NCI-H2171 treated with DMSO at 0.1 percent for 48 hours (cell line): ENCODE data around the gene IFI30.
"Not testable (repeated sequence)": the region's sequence is repeated elsewhere in the genome, so short reads cannot be mapped to it uniquely, and the experiment has no call there.

Experiments
- DNase-seq: peaks from one replicate; lab custom pipeline; 2025; lab: John Stamatoyannopoulos, UW

IFI30 gene

DNA sequence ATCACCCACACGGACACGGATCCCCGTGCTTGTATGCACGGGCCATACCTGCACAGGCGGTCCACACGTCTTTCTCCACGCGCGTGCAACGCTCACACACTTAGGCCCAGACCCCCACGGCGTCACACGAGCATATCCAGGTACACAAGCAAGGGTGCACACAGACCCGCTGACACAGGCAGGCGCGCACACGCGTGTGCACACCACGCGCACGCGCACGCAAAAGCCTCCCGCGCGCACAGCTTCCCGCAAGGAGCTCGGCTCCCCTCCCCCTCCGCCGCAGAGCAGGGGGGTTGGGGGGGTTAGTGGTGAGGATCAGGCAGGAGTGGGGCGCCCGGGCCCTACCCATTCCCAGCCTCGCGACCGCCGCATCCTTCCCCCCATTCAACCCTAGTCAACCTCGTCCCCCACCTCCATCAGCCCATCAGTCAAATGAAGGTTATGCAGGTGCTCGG is 29.8 kb downstream of the IFI30 start:
- DNase-seq, result no peak

DNA sequence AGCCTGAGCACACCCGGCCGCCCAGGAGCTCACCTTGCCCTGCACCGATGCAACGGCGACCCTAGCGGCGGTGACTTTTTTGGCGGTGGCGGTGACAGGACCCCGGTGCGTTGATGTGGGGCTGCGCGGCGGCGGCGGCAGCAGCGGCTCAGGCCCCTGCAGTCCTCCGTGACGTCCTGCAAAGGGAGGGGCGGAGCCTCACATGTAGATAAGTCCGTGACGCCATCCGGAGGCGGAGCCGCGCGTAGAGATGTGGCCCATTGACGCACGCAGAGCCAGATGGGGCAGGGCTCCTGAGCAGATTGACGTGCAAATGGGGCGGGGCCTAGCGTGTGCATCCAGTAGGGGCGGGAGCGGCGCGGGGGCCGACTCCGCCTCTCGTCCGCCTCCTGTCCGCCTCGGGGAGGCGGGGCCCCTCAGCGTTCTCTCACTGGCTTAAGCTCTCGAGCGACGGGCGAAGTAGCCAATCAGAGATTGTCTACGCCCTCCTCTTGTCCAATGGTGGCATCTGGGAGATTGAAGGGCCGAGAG is 30.3 kb downstream of the IFI30 start, which contains the start of gene RAB3A:
TSS of gene RAB3A (minus strand) at position 180 of the 531 bp plus-strand sequence. CDS start 1,302 bp downstream, outside the sequence.
- peak; percentile 100 for DNase-seq

DNA sequence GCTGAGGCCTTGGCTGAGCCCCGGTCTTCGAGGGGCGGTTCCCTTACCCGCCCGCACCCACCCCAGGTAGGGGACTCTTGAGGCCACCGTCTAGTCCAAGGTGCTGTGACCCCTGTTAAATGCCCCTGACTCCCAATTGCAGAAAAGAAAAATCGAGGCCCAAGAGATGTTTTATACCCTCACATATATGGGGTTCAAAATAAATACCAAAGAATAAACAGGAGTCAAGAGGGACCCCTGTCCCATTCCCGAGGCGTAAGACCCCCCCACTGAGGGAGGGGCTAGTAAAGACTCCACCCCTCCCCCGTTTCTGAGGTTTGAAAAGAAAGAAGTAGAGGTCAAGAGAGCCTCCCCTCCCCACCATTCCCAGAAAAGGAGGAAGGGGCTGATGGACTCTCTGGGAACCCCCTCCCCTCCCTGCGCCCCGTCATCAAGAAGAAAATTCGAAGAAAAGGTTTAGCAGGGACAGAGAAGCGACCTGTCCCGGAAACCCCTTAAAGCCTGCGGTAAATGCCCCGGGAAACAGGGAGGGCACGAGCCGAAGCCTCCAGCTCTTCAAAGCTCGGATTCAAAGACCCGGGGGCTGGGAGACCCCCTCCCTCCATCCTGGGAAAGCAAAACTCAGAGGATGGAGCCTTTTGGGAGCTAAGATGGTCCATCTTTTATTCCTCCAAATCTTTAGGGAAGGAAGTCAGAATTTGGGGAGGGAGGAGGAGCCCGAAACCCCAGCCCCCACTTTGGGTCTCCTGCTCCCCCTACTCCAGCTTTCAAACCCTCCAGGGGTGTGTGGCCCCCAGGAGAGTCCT is 31.0 kb downstream of the IFI30 start:
- no peak for DNase-seq

DNA sequence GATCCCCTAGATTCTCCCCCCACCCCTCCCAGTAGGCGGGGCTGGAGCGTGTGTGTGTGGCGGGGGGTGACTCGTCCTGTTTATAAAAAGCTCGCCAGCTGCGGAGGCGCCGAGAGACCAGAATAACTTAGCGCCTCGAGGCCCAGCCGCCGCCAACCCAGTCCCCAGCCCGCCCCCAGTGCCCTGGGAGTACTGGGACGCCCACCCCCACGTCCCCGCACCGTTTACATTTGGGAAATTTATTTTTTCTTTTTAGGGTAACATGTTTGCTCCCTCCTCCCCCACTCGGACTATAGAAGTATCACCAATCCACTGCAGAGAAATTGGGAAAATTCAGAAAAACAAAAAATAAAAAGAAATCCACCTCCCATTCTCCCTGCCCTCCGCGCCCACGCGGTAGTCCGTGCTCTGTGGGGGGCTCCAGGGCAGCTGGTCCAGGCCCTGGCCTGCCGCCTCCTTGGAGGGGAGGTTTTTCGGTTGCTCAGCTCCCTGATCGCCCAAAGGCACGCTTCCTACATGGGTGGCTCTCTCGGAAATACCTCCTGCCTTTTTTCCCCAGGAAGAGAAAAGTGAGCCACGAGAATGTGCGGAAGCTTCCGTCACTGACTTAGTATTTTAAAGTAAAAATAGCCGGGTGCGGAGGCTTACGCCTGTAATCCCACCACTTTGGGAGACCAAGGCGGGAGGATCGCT is 31.7 kb downstream of the IFI30 start:
- peak; percentile 56 for DNase-seq

DNA sequence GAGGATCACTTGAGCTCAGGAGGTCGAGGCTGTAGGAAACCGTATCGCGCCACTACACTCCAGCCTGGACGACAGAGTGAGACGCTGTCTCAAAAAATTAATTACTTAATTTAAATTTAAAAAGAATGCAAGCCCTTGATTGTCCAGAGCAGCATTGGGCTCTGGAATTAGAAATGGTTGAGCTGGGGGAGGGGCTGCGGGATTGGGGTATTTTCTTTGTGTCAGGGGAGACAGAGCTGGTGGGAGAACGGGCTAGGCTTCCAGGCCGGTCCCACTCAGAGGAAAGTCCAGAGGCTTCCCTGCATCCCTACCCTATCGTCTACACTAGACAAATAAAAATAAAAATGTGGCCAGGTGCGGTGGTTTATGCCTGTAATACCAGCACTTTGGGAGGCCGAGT is 32.4 kb downstream of the IFI30 start:
- DNase-seq, result no peak

DNA sequence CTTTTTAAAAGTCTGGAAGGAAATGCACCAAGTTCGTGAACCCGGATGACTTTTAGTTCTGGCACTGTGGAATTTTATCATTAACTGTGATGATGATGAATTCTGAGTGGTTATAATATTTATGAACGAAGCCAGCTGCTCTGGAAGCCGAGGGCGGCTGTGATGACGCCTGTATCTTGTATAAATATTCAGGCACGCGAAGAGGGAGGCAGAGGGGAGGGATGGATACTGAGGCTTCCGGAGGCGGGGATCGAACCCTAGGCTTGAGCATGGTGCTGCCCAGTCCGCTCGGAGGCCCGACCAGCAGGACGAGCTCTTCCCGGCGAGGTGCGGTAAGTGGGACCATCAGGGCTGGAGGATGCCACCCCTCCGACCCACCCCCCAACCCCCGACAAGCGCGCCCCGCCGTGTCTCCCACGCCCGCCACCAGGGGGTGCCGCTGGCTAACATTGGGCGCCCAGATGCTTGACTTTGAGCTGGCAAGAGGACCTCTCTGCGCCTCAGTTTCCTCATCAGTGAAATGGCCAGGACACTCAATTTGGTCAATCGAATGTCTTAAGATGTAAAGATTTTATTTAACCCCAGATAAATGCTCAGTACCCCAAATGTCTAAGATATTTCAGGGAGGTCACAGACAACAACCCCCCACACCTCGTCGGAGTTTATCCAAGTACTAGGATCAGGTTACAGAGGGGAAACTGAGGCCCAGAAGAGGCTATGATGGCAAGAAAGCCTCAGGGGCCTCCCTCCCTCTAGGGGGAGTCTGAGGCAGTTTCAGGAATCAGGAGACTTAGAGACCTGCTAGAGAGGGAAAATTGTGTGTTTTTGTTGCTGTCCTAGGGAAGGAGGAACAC is 34.7 kb downstream of the IFI30 start:
- peak; percentile 7 for DNase-seq

DNA sequence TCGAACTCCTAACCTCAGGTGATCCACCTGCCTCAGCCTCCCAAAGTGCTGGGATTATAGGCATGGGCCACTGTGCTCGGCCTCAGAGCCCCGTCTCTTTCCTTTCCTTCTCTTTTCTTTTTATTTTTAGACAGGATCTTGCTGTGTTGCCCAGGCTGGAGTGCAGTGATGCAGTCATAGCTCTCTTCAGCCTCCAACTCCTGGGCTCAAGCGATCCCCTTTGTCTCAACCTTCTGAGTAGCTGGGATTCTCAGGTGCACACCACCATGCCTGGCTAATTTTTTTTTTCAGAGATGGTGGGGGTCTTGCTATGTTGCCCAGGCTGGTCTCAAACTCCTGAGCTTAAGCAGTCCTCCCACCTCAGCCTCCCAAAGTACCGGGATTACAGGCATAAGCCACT is 36.3 kb downstream of the IFI30 start:
- not testable (repeated sequence) for DNase-seq

DNA sequence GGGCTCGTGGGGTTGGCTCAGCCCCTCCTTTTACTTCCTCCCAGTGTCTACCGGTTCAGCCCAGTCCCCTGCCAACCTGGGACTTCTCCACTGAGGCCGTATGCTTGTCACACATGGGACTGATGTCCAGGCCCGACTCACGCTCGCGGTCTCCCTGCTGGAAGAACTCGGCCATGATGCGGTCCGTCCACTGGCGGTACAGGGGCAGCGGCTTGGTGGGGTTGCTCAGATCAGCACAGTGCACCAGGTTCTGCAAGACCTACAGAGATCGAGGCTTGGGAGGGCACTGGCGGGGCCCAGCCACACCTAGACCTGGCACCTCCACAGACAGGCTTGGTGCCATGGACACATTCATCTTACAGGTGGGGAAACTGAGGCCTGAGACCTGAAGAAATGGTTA is 38.1 kb downstream of the IFI30 start:
- no peak for DNase-seq

DNA sequence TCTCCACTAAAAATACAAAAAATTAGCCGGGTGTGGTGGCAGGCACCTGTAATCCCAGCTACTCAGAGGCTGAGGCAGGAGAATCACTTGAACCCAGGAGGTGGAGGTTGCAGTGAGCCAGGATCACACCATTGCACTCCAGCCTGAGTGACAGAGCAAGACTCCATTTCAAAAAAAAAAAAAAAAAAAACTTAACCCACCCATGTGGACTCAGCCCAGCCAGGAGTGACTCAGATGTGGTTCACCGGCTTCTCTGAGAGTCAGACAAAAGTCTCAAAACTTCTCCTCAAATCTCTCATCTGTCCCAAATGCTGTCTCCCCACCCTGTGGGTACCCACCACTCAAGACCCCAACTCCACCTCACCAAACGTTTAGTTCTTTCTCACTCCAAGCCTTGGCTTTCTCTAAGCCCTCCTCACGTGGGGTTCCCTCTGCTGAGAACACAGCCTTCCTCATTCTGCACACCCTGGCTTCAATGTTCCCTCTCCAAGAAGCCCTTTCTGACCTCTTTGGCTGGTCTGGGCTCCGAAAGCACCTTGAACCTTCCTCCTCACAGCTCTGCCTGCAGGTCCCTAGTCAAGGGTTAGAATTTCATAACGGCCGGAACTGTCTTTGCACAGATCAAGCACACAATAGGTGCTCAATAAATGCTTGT is 41.3 kb downstream of the IFI30 start:
- DNase-seq, result no peak

DNA sequence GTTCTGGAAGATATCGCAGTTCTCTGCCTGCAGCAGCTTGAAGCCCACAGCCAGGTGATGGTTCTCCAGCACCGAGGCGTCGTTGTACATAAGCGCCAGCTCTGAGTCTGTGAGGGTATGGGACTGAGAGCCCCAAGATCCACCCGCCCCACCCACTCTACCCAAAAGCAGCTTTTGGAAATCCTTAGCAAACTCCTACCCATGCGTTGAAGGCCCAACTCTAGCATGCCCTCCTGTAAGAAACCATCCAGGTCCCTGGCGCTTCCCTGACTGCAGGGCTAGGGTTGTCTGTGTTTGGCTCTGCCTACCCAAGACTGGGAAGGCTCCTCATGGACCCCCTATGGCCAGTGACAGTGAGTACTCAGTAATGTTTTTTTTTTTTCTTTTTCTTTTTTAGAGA is 43.2 kb downstream of the IFI30 start:
- no peak for DNase-seq

DNA sequence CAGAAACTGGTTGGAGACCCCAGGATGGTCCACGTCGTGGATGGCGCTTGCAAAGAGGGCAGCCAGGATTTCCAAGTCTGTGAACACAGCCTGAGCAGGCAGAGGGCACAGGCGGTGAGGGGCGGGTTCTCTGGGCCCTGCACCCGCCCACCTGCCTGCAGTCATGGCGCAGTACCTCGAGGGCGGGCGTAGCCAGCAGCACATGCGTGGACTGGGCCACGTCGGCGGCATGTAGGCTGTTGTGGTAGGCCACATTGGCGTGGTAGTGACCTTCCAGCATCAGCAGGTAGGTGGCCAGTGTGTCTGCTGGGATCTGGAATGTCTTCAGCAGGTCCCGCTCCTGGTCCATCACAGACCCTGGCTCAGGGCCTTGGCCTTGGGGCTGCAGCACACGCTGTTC is 44.5 kb downstream of the IFI30 start:
- no peak for DNase-seq

DNA sequence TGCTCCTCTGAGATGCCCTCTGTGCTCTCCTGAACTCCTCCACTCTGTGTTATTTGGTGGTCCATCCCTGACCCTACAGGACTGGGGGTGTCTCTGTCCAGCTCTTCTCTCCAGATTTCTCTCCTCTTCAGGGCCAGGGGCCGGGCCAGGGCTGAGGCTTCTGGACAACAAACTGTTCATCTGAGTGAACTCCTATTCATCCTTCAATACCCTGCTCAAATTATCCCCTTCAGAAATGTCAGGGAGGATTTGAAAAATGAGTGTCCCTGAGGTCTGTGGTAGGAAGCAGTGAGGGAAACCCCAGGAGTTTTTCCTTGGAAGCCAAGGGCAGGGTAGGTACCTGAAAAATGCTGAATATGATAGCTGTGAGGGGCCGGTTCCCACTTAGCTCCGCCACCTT is 45.0 kb downstream of the IFI30 start:
- DNase-seq, result no peak

DNA sequence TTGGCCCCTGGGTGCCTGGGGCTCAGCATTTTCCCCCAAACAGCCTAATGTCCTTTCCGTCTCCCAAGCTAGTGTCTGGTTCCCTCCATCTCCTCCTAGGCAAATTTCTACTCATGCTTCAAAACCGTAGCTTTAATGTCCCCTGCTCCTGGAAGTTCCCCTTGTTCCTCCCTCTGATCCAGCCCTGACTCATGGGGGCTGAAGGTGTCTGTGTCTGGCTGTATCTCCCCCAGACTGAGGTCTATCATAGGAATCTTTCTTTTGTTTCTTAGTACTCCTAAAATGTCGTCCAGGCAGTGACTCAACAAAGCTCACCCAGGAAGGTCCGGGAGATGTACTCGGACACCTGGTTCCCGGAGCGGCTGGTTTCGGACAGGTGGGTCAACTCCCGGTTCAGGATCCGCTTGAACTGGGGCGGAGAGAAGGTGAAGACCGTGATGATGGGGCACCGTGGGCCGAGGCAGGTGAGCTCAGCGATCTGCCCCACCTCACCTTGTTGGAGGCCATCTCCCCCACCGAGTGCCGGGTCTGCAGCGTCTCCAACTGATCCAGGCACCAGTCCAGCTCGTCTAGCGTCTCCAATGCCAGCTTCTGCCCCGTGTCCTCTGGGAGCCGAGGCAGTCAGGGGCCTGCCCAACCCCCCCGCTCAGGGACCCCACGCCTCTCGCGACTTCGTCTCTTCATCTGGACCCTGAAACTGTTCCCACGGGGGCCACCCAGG is 46.5 kb downstream of the IFI30 start:
- no peak for DNase-seq

DNA sequence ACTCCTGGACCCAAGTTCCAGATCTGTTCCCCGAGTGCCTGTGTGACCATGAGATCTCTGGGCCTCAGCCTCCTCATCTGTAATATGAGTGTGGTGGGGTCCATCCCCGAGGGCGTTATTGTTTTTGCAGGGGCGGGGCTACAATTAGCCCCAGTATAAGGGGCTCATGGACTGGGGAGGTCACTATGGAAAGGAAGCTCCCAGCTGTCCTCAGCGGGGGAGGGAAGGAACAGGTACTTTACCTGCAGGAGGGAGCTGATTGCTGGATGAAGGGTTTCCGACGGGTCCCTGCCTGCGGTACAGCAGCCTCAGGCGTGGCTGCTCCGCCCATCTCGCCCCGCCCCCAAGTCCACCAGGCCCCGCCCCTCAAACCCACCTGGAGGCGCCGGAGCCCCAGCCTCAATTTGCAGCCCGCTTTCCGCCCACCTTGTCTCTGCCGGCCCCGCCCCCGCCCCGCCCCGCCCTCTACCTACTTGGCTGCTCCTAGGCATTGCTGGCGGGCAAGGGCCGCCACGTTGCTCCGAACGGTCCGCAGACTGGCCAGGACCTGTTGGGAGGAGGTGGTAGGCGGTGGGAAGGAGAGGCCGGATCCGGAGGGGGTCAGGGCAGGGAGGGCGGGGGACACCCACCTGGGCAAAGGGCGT is 47.1 kb downstream of the IFI30 start:
- DNase-seq, result peak; percentile 27

DNA sequence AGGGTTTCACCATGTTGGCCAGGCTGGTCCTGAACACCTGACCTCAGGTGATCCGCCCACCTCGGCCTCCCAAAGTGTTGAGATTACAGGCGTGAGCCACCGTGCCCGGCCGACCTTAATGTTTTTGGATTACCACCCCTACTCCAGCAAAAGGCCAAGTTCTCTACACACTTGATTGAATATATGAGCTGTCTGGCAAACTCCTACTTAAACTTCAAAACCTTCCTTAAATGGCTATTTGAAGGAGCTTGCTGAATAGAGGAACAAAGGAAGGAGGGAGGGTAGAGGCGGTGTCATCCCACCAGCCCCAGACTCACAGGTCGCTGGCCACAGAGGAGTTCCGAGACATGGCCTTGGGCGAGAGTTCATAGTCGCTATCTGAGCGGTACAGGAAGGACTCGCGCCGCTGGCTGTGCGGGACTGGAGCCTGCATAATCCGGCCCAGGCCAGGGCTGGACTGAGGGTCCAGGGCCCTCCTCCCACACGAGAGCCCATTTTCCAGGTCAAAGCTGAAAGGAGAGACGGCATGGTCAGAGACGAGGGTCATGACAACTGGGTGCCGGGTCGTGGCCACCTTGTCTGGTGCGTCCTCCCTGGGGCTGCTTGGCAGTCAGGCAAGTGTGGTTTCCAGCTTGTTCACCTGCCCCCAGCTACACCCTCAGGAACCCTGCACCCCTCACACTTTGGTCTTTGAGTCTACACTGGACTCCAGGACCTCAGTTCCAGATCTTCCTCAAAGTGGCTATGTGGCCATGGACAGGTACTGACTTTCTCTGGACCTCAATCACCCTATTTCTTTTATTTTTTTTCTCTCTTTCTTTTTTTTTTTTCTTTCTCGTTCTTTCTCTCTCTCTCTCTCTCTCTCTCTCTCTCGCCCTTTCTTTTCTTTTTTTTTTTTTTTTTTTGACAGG is 48.5 kb downstream of the IFI30 start:
- no peak for DNase-seq

DNA sequence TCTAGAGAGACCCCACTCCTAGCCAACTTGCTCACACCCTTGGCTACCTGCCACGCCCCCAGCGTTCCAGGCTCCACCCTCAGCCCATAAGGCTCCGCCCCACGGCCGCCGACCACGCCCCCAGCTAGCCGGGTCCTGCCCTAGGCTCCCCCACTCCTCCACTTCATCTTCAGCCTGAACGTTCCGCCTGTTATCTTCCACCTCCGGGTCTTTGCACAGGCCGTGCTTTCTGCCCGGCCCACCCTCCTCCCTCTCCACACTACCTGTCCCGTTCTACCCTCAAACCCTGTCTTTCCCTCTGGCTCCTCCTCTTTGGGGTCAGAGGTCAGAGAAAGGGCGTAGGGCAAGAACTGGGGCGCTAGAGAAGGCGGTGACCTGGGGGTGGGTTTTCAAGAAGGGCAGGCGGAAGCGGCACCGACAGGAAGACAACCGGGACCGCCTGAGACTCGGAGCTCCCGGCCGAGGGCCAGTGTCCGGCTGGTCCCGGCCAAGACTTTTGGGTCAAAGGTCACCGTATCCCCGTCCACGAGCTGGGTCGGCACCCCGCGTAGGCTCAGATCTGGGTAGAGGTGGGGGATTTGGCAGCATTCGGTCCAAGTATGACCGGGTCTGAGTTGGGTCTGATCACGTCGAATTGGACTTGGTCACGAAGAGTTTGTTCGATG is 50.4 kb downstream of the IFI30 start:
- peak; percentile 39 for DNase-seq

DNA sequence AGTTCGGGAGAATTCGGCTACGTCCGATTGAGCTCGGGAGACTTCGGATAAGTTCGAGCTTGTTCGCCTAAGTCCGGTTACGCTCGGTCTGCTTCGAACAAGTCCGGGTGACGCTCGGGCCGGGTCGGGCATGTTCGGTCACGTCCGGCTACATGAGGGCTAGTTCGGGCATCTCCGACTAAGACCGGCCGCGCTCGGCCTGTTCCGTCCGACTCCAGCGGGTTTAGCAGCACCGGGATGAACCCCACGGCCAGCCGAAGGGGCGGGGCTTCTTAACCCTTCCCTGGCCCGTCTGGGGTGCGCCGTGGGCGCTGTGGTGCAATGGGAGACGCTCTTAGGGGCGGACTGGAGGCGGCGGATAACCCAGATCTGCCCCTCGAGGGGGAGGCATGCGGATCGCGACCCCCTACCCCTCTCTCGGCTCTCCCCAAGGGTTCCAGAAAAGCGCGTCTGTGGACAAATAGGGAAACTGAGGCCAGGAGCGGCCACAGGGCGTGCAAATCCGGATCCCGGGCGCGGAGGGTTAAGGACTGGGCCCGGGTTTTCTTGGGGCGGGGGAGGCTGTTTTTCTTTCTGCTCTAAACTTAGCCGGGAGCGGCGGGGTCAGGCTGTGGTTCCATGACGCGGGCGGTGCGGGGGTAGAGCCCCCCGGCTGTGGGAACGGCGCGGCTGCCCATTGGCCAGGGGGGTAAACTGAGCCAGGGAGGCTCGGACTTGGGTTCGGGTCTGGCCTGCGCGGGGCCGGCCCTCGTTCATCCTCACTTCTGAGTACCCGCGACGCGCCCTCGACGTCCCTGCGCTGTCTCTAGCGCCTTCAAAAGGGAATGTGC is 51.1 kb downstream of the IFI30 start:
- DNase-seq, result peak; percentile 51

DNA sequence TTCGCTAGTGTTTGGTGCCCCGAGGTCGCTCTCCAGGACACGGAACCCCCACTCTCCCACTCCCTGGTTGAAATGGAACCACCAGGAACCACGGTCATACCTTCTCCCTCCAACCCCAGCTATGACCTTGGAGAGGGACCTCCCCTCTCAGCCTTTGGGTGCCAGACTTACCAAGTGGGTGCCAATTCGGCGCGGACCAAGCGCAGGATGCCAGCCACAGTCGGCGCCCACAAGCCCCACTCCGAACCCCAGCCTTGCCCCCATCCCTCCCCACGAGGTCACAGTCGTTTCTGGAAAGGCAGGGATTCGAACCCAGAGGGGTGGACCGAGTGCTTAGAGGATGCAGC is 51.7 kb downstream of the IFI30 start:
- DNase-seq, result no peak
